H9 (cell line): ENCODE measurements around the gene CD84. TPM values are rescaled to one million over a fixed set of nuclear protein-coding genes. Genes with fewer than 3 reads are reported as not detected.

Source experiments
- DNase-seq: peaks from one replicate; pipeline ENCODE4 v3.0.0-alpha.2; 2017
- H2AFZ ChIP-seq: one replicate; pipeline ENCODE4 v1.6.1; 2013; ENCODE audit warnings: mild to moderate bottlenecking, low read length, control low read depth, moderate library complexity
- H2AK5ac ChIP-seq: 2 replicates; pipeline ENCODE4 v1.6.1; 2013; ENCODE audit warnings: low read length, control low read depth, mixed read lengths; ENCODE audit not compliant: insufficient read length
- H2BK120ac ChIP-seq: one replicate; pipeline ENCODE4 v1.6.1; 2013; ENCODE audit warnings: low read depth, mild to moderate bottlenecking, low read length, control low read depth, inconsistent platforms; ENCODE audit not compliant: poor library complexity, severe bottlenecking
- H2BK12ac ChIP-seq: 2 replicates; pipeline ENCODE4 v1.6.1; 2013; ENCODE audit warnings: low read length, control low read depth, mixed read lengths, low read depth; ENCODE audit not compliant: insufficient read length
- H2BK15ac ChIP-seq: 2 replicates; pipeline ENCODE4 v1.6.1; 2013; ENCODE audit warnings: low read depth, low read length, control low read depth
- H2BK20ac ChIP-seq: one replicate; pipeline ENCODE4 v1.6.1; 2013; ENCODE audit warnings: low read depth, mild to moderate bottlenecking, low read length, control low read depth, inconsistent platforms; ENCODE audit not compliant: poor library complexity, severe bottlenecking
- H2BK5ac ChIP-seq: 2 replicates; pipeline ENCODE4 v1.6.1; 2013; ENCODE audit warnings: low read length, control low read depth, mixed read lengths; ENCODE audit not compliant: insufficient read length
- H3K14ac ChIP-seq: 2 replicates; pipeline ENCODE4 v1.6.1; 2013; ENCODE audit warnings: low read length, control low read depth; ENCODE audit not compliant: insufficient read depth
- H3K18ac ChIP-seq: 2 replicates; pipeline ENCODE4 v1.6.1; 2013; ENCODE audit warnings: low read depth, mild to moderate bottlenecking, mixed read lengths, low read length, control low read depth; ENCODE audit not compliant: insufficient read length
- H3K23ac ChIP-seq: 2 replicates; pipeline ENCODE4 v1.6.1; 2013; ENCODE audit warnings: low read length, control low read depth, mixed read lengths, low read depth; ENCODE audit not compliant: insufficient read length
- H3K23me2 ChIP-seq: 2 replicates; pipeline ENCODE4 v1.6.1; 2013; ENCODE audit warnings: low read depth, mild to moderate bottlenecking, mixed read lengths, low read length, control low read depth; ENCODE audit not compliant: insufficient read length, poor library complexity, severe bottlenecking
- H3K27ac ChIP-seq: 2 replicates; pipeline ENCODE4 v1.5.1; 2013; ENCODE audit warnings: low read length, control low read depth, mixed read lengths, low read depth; ENCODE audit not compliant: insufficient read length
- H3K27me3 ChIP-seq: 2 replicates; pipeline ENCODE4 v1.6.1; 2013; ENCODE audit warnings: low read length, control low read depth, inconsistent platforms; ENCODE audit not compliant: insufficient read depth
- H3K4ac ChIP-seq: 2 replicates; pipeline ENCODE4 v1.6.1; 2013; ENCODE audit warnings: low read depth, mild to moderate bottlenecking, control low read depth, inconsistent platforms, low read length, moderate library complexity
- H3K4me1 ChIP-seq: 2 replicates; pipeline ENCODE4 v1.6.1; 2013; ENCODE audit warnings: low read length, control low read depth, inconsistent platforms; ENCODE audit not compliant: insufficient read depth
- H3K4me2 ChIP-seq: 2 replicates; pipeline ENCODE4 v1.6.1; 2013; ENCODE audit warnings: low read length, control low read depth, mixed read lengths; ENCODE audit not compliant: insufficient read length, insufficient read depth
- H3K56ac ChIP-seq: 2 replicates; pipeline ENCODE4 v1.6.1; 2013; ENCODE audit warnings: low read depth, mild to moderate bottlenecking, mixed read lengths, low read length, control low read depth; ENCODE audit not compliant: insufficient read length
- H3K79me1 ChIP-seq: 2 replicates; pipeline ENCODE4 v1.6.1; 2013; ENCODE audit warnings: low read depth, mild to moderate bottlenecking, moderate library complexity, low read length, control low read depth, inconsistent platforms; ENCODE audit not compliant: insufficient read depth, poor library complexity, severe bottlenecking
- H3K79me2 ChIP-seq: 2 replicates; pipeline ENCODE4 v1.6.1; 2013; ENCODE audit warnings: low read length, control low read depth, inconsistent platforms; ENCODE audit not compliant: insufficient read depth
- H3K9ac ChIP-seq: 2 replicates; pipeline ENCODE4 v1.6.1; 2013; ENCODE audit warnings: low read length, control low read depth, mixed read lengths; ENCODE audit not compliant: insufficient read length; ENCODE audit errors: extremely low read depth
- H3K9me3 ChIP-seq: one replicate; pipeline ENCODE4 v1.6.1; 2013; ENCODE audit warnings: low read depth, low read length, inconsistent platforms; ENCODE audit not compliant: control insufficient read depth
- H3T11ph ChIP-seq: one replicate; pipeline ENCODE4 v1.6.1; 2013; ENCODE audit warnings: mild to moderate bottlenecking, low read length, control low read depth, inconsistent platforms
- H4K20me1 ChIP-seq: one replicate; pipeline ENCODE4 v1.6.1; 2013; ENCODE audit not compliant: control insufficient read depth, insufficient read length, insufficient read depth
- H4K5ac ChIP-seq: 2 replicates; pipeline ENCODE4 v1.6.1; 2013; ENCODE audit warnings: low read depth, mild to moderate bottlenecking, mixed read lengths, low read length, control low read depth; ENCODE audit not compliant: insufficient read length
- H4K8ac ChIP-seq: replicated peaks from 2 replicates; pipeline ENCODE4 v1.6.1; 2013; ENCODE audit warnings: low read length, control low read depth, mixed read lengths, low read depth; ENCODE audit not compliant: insufficient read length
- H4K91ac ChIP-seq: 2 replicates; pipeline ENCODE4 v1.6.1; 2013; ENCODE audit warnings: low read depth, mild to moderate bottlenecking, moderate library complexity, mixed read lengths, low read length, control low read depth; ENCODE audit not compliant: insufficient read length
- H3K27ac Mint-ChIP-seq, 3 experiments: 2 replicates in 2 of 3; 3 replicates in 1 of 3; pipeline ENCODE4 v1.8.0; 2020 to 2021; ENCODE audit warnings: mixed read lengths in 3 of 3, mild to moderate bottlenecking in 1 of 3, moderate library complexity in 1 of 3
- H3K27me3 Mint-ChIP-seq: 2 replicates; pipeline ENCODE4 v1.8.0; 2021; ENCODE audit warnings: low read depth, mild to moderate bottlenecking, moderate library complexity, mixed read lengths
- H3K36me3 Mint-ChIP-seq, 3 experiments: 2 replicates in 2 of 3; 3 replicates in 1 of 3; pipeline ENCODE4 v1.8.0; 2020 to 2021; ENCODE audit warnings: low read depth in 3 of 3, mixed read lengths in 3 of 3; ENCODE audit not compliant: insufficient read depth in 1 of 3
- H3K4me1 Mint-ChIP-seq, 2 experiments: 2 replicates each; pipeline ENCODE4 v1.8.0; 2020; ENCODE audit warnings: mixed read lengths in 2 of 2
- H3K4me3 Mint-ChIP-seq, 2 experiments: 2 replicates in 1 of 2; 3 replicates in 1 of 2; pipeline ENCODE4 v1.8.0; 2020 to 2021; ENCODE audit warnings: mild to moderate bottlenecking in 2 of 2, mixed read lengths in 2 of 2, moderate library complexity in 1 of 2
- H3K9me3 Mint-ChIP-seq, 2 experiments: 2 replicates in 1 of 2; 3 replicates in 1 of 2; pipeline ENCODE4 v1.8.0; 2020; ENCODE audit warnings: mild to moderate bottlenecking in 2 of 2, mixed read lengths in 2 of 2, moderate library complexity in 1 of 2
- CTCF ChIP-seq: fragments of 200-600 bp; sonication (generic); conservative IDR thresholded peaks from 3 replicates; pipeline ENCODE4 v1.8.0; 2021; ENCODE audit warnings: antibody characterized with exemption, mild to moderate bottlenecking
- WGBS: extraction: QIAGEN DNeasy Blood & Tissue Kit; methylation state at CpG from one replicate; pipeline ENCODE4 v1.1.7; 2013; ENCODE audit warnings: missing lambda C conversion rate, low lambda C conversion rate, mixed read lengths; ENCODE audit not compliant: insufficient read length; ENCODE audit errors: extremely low coverage; 5-methylcytosine and 5-hydroxymethylcytosine counted together
- total RNA-seq: library from RNA; stranded (reverse); gene quantifications from 2 replicates; pipeline ENCODE4 v1.2.1, GENCODE V29; 2021

Gene CD84
- total RNA-seq, 1 experiment from 2014 or later = not detected

- no peak overlapping the region for H3K23ac ChIP-seq
- H3K27ac Mint-ChIP-seq = no peak overlapping the region; a peak in 1 of 7 replicates
- no peaks in the 10 kb centered on the region for H3K9me3 Mint-ChIP-seq
- H3T11ph ChIP-seq = no peak overlapping the region
- no peak for TF ChIP-seq CTCF
- H3K9me3 ChIP-seq = no peaks in the 10 kb centered on the region
- no peaks in the 10 kb centered on the region for H3K79me1 ChIP-seq
- no peak overlapping the region for H4K5ac ChIP-seq
- H2BK20ac ChIP-seq = no peak overlapping the region
- H3K27me3 ChIP-seq = no peaks in the 10 kb centered on the region
- H3K56ac ChIP-seq = no peak overlapping the region
- H4K91ac ChIP-seq = no peak overlapping the region
- no peak overlapping the region for H2AFZ ChIP-seq
- H3K79me2 ChIP-seq = no peaks in the 10 kb centered on the region
- no peak overlapping the region for H2BK15ac ChIP-seq
- no peak overlapping the region for H3K4me2 ChIP-seq
- H3K9ac ChIP-seq = no peak overlapping the region
- peaks cover 1% of the 10 kb centered on the region; the same call in 1 of the 2 replicates for H3K27me3 Mint-ChIP-seq
- H4K20me1 ChIP-seq = no peaks in the 10 kb centered on the region
- H2AK5ac ChIP-seq = no peak overlapping the region
- H2BK5ac ChIP-seq = no peak overlapping the region
- no peaks in the 10 kb centered on the region for H3K4me1 ChIP-seq
- no peak overlapping the region for H3K14ac ChIP-seq
- H4K8ac ChIP-seq = no peak overlapping the region
- H3K4ac ChIP-seq = no peak overlapping the region
- DNase-seq = no peak
- no peak overlapping the region for H3K18ac ChIP-seq
- WGBS = no CpG with 5 or more reads among the region's 1 CpG
- no peak overlapping the region for H3K4me3 Mint-ChIP-seq
- no peak overlapping the region for H3K27ac ChIP-seq
- no peaks in the 10 kb centered on the region for H3K36me3 Mint-ChIP-seq
- no peaks in the 10 kb centered on the region for H3K23me2 ChIP-seq
- H2BK12ac ChIP-seq = no peak overlapping the region
- no peak overlapping the region for H2BK120ac ChIP-seq
- no peaks in the 10 kb centered on the region for H3K4me1 Mint-ChIP-seq
Measured at GRCh38 chr1:160541622-160542302, 37.5 kb downstream of the CD84 start.
